B cell (primary cell): ENCODE results near the gene YWHAE. TPM values are rescaled to one million over a fixed set of nuclear protein-coding genes. Genes with fewer than 3 reads are reported as not detected.
A peak's percentile ranks its signal among the peaks of the same experiment; 100 is the strongest.
"Not testable (repeated sequence)": the region's sequence is repeated elsewhere in the genome, so short reads cannot be mapped to it uniquely, and the experiment has no call there.

Experiments
- ATAC-seq: fragments of 200-7000 bp; cut with Tn5 transposase; one replicate; pipeline ENCODE4 v1.10.0; 2021; ENCODE audit warnings: low read depth, mild to moderate bottlenecking, moderate number of reproducible peaks, moderate library complexity
- CTCF ChIA-PET: fragments of 350-600 bp; sonication (Branson Sonifier 250); formaldehyde crosslinking; loops from one replicate; lab custom pipeline; 2021; ENCODE audit warnings: antibody characterized with exemption, inconsistent platforms; lab: Charles Lee
- POLR2A ChIA-PET: fragments of 350-600 bp; sonication (Branson Sonifier 250); formaldehyde crosslinking; loops from one replicate; lab custom pipeline; 2021; ENCODE audit warnings: antibody characterized with exemption; lab: Charles Lee
- DNase-seq: peaks from one replicate; pipeline ENCODE4 v3.0.0; 2013
- H2AFZ ChIP-seq: 2 replicates; pipeline ENCODE4 v1.6.1; 2012; ENCODE audit warnings: mild to moderate bottlenecking, low read depth, low read length; ENCODE audit not compliant: insufficient read depth, poor library complexity, severe bottlenecking
- H3K27ac ChIP-seq, 2 donors: 1 replicate in 1 of 2; 2 replicates in 1 of 2; pipeline ENCODE4 v1.5.1; 2012 to 2013; ENCODE audit warnings: low read length in 2 of 2, mild to moderate bottlenecking in 2 of 2, moderate library complexity in 1 of 2
- H3K27me3 ChIP-seq, 4 experiments: fragments of 200-600 bp in 1 of 4; sonication (generic) in 1 of 4; replicated peaks in 1 of 4; 1 replicate in 2 of 4; 2 replicates in 2 of 4; pipeline versions ENCODE4 v1.6.1 to v1.7.0; 2013 to 2016; ENCODE audit warnings: low read length in 3 of 4, mild to moderate bottlenecking in 2 of 4, mixed read lengths in 1 of 4, moderate library complexity in 1 of 4; ENCODE audit not compliant: insufficient read depth in 4 of 4, control insufficient read depth in 3 of 4; ENCODE audit errors: control extremely low read depth in 1 of 4
- H3K36me3 ChIP-seq, 2 experiments: replicated peaks in 1 of 2; 1 replicate in 1 of 2; 2 replicates in 1 of 2; pipeline versions ENCODE4 v1.6.1 to v1.7.1; 2013; ENCODE audit warnings: low read length in 1 of 2; ENCODE audit not compliant: insufficient read depth in 2 of 2, control insufficient read depth in 1 of 2; ENCODE audit errors: control extremely low read depth in 1 of 2, extremely low read depth in 1 of 2
- H3K4me1 ChIP-seq, 2 donors: fragments of 200-600 bp in 1 of 2; sonication (generic) in 1 of 2; 1 replicate in 1 of 2; 2 replicates in 1 of 2; pipeline versions ENCODE4 v1.5.1 to v1.6.1; 2013 to 2017; ENCODE audit warnings: low read length in 2 of 2; ENCODE audit not compliant: control insufficient read depth in 2 of 2, insufficient read depth in 2 of 2
- H3K4me2 ChIP-seq: replicated peaks from 2 replicates; pipeline ENCODE3; 2012; ENCODE audit warnings: mild to moderate bottlenecking, low read depth, low read length; ENCODE audit not compliant: poor library complexity, severe bottlenecking
- H3K4me3 ChIP-seq, 5 experiments: fragments of 200-600 bp in 1 of 5; sonication (generic) in 1 of 5; 1 replicate in 3 of 5; 2 replicates in 2 of 5; pipeline versions ENCODE4 v1.5.1 to v1.7.0; 2011 to 2016; ENCODE audit warnings: low read length in 4 of 5, mild to moderate bottlenecking in 4 of 5, low read depth in 2 of 5, control low read depth in 1 of 5, moderate library complexity in 1 of 5; ENCODE audit not compliant: insufficient read depth in 1 of 5; ENCODE audit errors: control extremely low read depth in 1 of 5, extremely low read depth in 1 of 5
- H3K79me2 ChIP-seq: fragments of 200-600 bp; sonication (generic); one replicate; pipeline ENCODE4 v1.6.0; 2016; ENCODE audit warnings: low read length; ENCODE audit not compliant: control insufficient read depth, insufficient read depth
- H3K9ac ChIP-seq: fragments of 200-600 bp; sonication (generic); 2 replicates; pipeline ENCODE4 v1.6.1; 2017; ENCODE audit warnings: mild to moderate bottlenecking, low read length, moderate library complexity
- H3K9me3 ChIP-seq, 3 donors: one replicate each; pipeline versions ENCODE4 v1.6.1 to v1.7.1; 2013; ENCODE audit warnings: low read length in 2 of 3; ENCODE audit not compliant: control insufficient read depth in 2 of 3, insufficient read depth in 1 of 3; ENCODE audit errors: control extremely low read depth in 1 of 3
- H4K20me1 ChIP-seq: 2 replicates; pipeline ENCODE4 v1.6.0; 2012; ENCODE audit warnings: mild to moderate bottlenecking, low read length; ENCODE audit not compliant: insufficient read depth, control insufficient read depth, poor library complexity, severe bottlenecking
- H3K27ac Mint-ChIP-seq: one replicate; pipeline ENCODE4 v1.8.0; 2021; ENCODE audit warnings: mixed read lengths
- H3K27me3 Mint-ChIP-seq: one replicate; pipeline ENCODE4 v1.8.0; 2021; ENCODE audit warnings: mixed read lengths
- H3K4me1 Mint-ChIP-seq: one replicate; pipeline ENCODE4 v1.8.0; 2021; ENCODE audit warnings: mixed read lengths
- H3K4me3 Mint-ChIP-seq: one replicate; pipeline ENCODE4 v1.8.0; 2021; ENCODE audit warnings: mixed read lengths
- H3K9me3 Mint-ChIP-seq: one replicate; pipeline ENCODE4 v1.8.0; 2022; ENCODE audit warnings: mixed read lengths; ENCODE audit not compliant: insufficient read depth
- CTCF ChIP-seq: fragments of 200-600 bp; IDR thresholded peaks from one replicate; pipeline ENCODE4 v1.8.0; 2022; ENCODE audit warnings: antibody characterized with exemption, mild to moderate bottlenecking
- EZH2 ChIP-seq: IDR thresholded peaks from 2 replicates; pipeline ENCODE4 v1.6.1; 2012; ENCODE audit warnings: borderline replicate concordance, low read depth, mild to moderate bottlenecking, moderate library complexity, low read length; ENCODE audit not compliant: insufficient read depth, poor library complexity, severe bottlenecking
- WGBS: methylation state at CpG from one replicate; pipeline ENCODE4 v1.1.5; 2013; ENCODE audit warnings: missing lambda C conversion rate; ENCODE audit not compliant: insufficient coverage; 5-methylcytosine and 5-hydroxymethylcytosine counted together
- intact Hi-C: fragments of 100-400 bp; cut with micrococcal nuclease; formaldehyde crosslinking; loops from one replicate; pipeline ENCODE4 v1.10.0; 2022
- polyA plus RNA-seq: library from polyadenylated mRNA; depleted of rRNA; stranded (reverse); fragments of >200 nt; gene quantifications from 2 replicates; pipeline ENCODE4 v1.2.3, GENCODE V29; 2012
- total RNA-seq, 2 donors: library from RNA; stranded (reverse); fragments of 120-200 nt in 1 of 2; gene quantifications; 1 replicate in 1 of 2; 2 replicates in 1 of 2; pipeline versions ENCODE4 v1.2.3 to v1.2.4, GENCODE V29; 2013 to 2022

Gene YWHAE
- total and polyA plus RNA-seq, 2 donors (not counting 1 experiment from before 2014, with no cell fraction given): 54.3 to 149 TPM

- no peaks in the 10 kb centered on the region for H3K27me3 ChIP-seq
- TF ChIP-seq EZH2 (no peak), CTCF (no peak)
- POLR2A ChIA-PET: interaction anchor here (0.7 to 0.8 kb wide), 2 partner anchors 9 to 432 kb away, joined by 3 to 14 read pairs; no protein-coding TSS in a partner anchor
- no peak for DNase-seq
- H3K4me2 ChIP-seq: peak overlapping the region; percentile 26
- H3K9me3 ChIP-seq: no peaks in the 10 kb centered on the region
- H3K4me3 Mint-ChIP-seq: peak overlapping the region; percentile 52
- H3K79me2 ChIP-seq: peaks cover 100% of the 10 kb centered on the region
- peaks cover 86% of the 10 kb centered on the region for H4K20me1 ChIP-seq
- intact Hi-C loops: loop anchor here (2.0 kb wide), 1 partner anchor 16 kb away; no protein-coding TSS in a partner anchor
- no peak overlapping the region for H3K4me3 ChIP-seq
- H3K9ac ChIP-seq: no peak overlapping the region
- peaks cover 69% of the 10 kb centered on the region for H3K4me1 Mint-ChIP-seq
- 52% methylated on average over 2 of the region's 6 CpGs for WGBS
- no peaks in the 10 kb centered on the region for H3K9me3 Mint-ChIP-seq
- H3K27ac Mint-ChIP-seq: no peak overlapping the region
- peaks cover 59 to 61% of the 10 kb centered on the region in 2 donors for H3K4me1 ChIP-seq
- CTCF ChIA-PET: interaction anchor here (1.1 to 1.8 kb wide), 6 partner anchors 14 to 126 kb away, joined by 3 to 10 read pairs (median 5); partner anchors contain the start of gene INPP5K
- H3K36me3 ChIP-seq: peaks cover 7 to 13% of the 10 kb centered on the region in 2 experiments
- ATAC-seq: no peak
- H3K27me3 Mint-ChIP-seq: no peaks in the 10 kb centered on the region
- H2AFZ ChIP-seq: no peak overlapping the region
- peak overlapping the region in 1 of 2 donors; percentile 62 for H3K27ac ChIP-seq
Measured at GRCh38 chr17:1390432-1391367, 9.3 kb downstream of the YWHAE start.

GRCh38 chr17:1387490-1388227, 12.4 kb downstream of the YWHAE start:
- ChIA-PET CTCF (interaction anchor here (0.6 to 1.3 kb wide), 3 partner anchors 11 to 72 kb away, joined by 3 to 4 read pairs (median 4); no protein-coding TSS in a partner anchor), POLR2A (interaction anchor here (0.6 to 0.7 kb wide), 2 partner anchors 19 to 30 kb away, joined by 3 to 5 read pairs; no protein-coding TSS in a partner anchor)
- H2AFZ ChIP-seq, ATAC-seq, DNase-seq, H3K4me2 ChIP-seq, H3K27me3 ChIP-seq, H3K9me3 Mint-ChIP-seq, H3K4me3 Mint-ChIP-seq, H3K4me3 ChIP-seq, H3K27ac Mint-ChIP-seq, H3K9me3 ChIP-seq, H3K27ac ChIP-seq, H3K9ac ChIP-seq, intact Hi-C loops, H3K27me3 Mint-ChIP-seq: not testable (repeated sequence)
- Histone ChIP-seq H3K4me1 (peaks cover 50 to 55% of the 10 kb centered on the region in 2 donors), H3K36me3 (peaks cover 2 to 16% of the 10 kb centered on the region in 2 experiments), H3K79me2 (peaks cover 100% of the 10 kb centered on the region), H4K20me1 (peaks cover 98% of the 10 kb centered on the region)
- peaks cover 62% of the 10 kb centered on the region for H3K4me1 Mint-ChIP-seq
- WGBS: 91% methylated on average over 11 of the region's 22 CpGs

GRCh38 chr17:1386675-1387190, 13.3 kb downstream of the YWHAE start:
- H3K4me1 Mint-ChIP-seq: peaks cover 57% of the 10 kb centered on the region
- H3K9me3 ChIP-seq, DNase-seq, H3K4me2 ChIP-seq, H3K9ac ChIP-seq, H3K4me3 ChIP-seq, intact Hi-C loops, H3K27me3 ChIP-seq, H3K27me3 Mint-ChIP-seq, H2AFZ ChIP-seq, H3K9me3 Mint-ChIP-seq, ATAC-seq: not testable (repeated sequence)
- Histone ChIP-seq H3K79me2 (peaks cover 100% of the 10 kb centered on the region), H3K27ac (peak overlapping the region in 1 of 2 donors; percentile 25), H4K20me1 (peaks cover 97% of the 10 kb centered on the region), H3K36me3 (peaks cover 0 to 13% of the 10 kb centered on the region in 2 experiments), H3K4me1 (peaks cover 41 to 46% of the 10 kb centered on the region in 2 donors)
- H3K27ac Mint-ChIP-seq: peak overlapping the region; percentile 59
- H3K4me3 Mint-ChIP-seq: peak overlapping the region; percentile 34
- POLR2A ChIA-PET: interaction anchor here (0.6 to 0.7 kb wide), 2 partner anchors 20 to 29 kb away, joined by 3 to 5 read pairs; no protein-coding TSS in a partner anchor
- CTCF ChIA-PET: interaction anchor here (1.1 kb wide), 1 partner anchor 73 kb away, joined by 3 read pairs; no protein-coding TSS in a partner anchor
- 86% methylated on average over 5 of the region's 8 CpGs for WGBS
